OCI-LY1 (cell line): Measurements from ENCODE around the gene DALRD3.

Experiments
- EZH2 ChIP-seq: fragments of 200-600 bp; sonication (generic), shearing (Covaris generic); IDR thresholded peaks from 2 replicates; pipeline ENCODE4 v1.8.0; 2017; ENCODE audit warnings: borderline replicate concordance, mixed run types, mild to moderate bottlenecking, antibody characterized with exemption, low read length, moderate library complexity, mixed read lengths
- TF ChIP-seq, protein P1 (sequence below): fragments of 200-600 bp; sonication (generic), shearing (Covaris generic); IDR thresholded peaks from 2 replicates; pipeline ENCODE4 v1.5.1; 2017; ENCODE audit warnings: mild to moderate bottlenecking, antibody characterized with exemption, low read length, moderate library complexity, mixed read lengths

DNA sequence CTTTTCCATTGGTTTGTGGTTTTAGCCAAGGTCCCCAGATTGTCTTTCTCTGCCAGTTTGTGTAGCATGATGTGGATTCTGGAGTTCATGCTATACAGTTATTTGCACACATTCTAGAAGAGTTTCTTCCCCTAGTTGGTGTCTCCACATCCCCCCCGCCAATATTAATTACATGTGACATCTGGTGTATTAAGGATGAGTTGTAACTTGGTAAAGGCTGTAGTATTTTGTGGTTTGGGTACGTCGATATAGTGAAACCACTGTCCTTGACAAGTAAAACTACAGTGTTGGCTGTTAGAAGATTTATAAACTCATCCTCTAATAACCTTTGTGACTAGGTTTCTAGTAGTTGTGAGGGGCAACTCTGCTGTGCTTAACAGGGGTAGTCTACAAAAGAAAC is 52.0 kb downstream of the DALRD3 start:
- TF ChIP-seq, protein P1, sequence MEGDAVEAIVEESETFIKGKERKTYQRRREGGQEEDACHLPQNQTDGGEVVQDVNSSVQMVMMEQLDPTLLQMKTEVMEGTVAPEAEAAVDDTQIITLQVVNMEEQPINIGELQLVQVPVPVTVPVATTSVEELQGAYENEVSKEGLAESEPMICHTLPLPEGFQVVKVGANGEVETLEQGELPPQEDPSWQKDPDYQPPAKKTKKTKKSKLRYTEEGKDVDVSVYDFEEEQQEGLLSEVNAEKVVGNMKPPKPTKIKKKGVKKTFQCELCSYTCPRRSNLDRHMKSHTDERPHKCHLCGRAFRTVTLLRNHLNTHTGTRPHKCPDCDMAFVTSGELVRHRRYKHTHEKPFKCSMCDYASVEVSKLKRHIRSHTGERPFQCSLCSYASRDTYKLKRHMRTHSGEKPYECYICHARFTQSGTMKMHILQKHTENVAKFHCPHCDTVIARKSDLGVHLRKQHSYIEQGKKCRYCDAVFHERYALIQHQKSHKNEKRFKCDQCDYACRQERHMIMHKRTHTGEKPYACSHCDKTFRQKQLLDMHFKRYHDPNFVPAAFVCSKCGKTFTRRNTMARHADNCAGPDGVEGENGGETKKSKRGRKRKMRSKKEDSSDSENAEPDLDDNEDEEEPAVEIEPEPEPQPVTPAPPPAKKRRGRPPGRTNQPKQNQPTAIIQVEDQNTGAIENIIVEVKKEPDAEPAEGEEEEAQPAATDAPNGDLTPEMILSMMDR, result no peak
- TF ChIP-seq EZH2, result no peak
